Measurements from ENCODE around the gene CEP55.
"Not testable (repeated sequence)": the region's sequence is repeated elsewhere in the genome, so short reads cannot be mapped to it uniquely, and the experiment has no call there.

The CEP55 gene

DNA sequence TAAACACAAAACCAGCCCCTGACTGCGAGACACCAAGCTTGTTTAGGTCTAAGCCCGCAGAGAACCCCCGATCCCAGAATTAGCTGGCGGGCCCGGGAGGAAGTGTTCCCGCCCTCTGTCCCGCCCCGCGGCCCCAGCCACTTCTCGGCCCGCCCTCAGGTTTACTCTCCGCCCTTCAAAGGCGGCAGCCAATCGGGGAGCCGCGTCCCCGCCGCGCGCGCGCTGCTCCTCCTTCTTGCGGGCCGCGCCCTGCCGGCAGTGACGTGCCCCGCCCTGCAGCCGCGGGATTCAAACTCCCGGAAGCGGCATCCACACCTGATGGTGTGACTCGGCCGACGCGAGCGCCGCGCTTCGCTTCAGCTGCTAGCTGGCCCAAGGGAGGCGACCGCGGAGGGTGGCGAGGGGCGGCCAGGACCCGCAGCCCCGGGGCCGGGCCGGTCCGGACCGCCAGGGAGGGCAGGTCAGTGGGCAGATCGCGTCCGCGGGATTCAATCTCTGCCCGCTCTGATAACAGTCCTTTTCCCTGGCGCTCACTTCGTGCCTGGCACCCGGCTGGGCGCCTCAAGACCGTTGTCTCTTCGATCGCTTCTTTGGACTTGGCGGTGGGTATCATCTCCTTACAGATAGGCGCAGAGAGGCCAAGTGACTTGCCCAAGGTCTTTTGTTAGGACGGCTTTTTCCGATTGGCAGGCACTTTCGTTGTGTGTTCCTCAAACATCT lies at the start of gene CEP55:
Gene CEP55, plus strand, starts transcription at position 291 of the 720 bp plus-strand sequence. CDS start 3,440 bp downstream, outside the sequence.
- DNase-seq (ENCODE audit: low spot score) = peak; percentile 97

DNA sequence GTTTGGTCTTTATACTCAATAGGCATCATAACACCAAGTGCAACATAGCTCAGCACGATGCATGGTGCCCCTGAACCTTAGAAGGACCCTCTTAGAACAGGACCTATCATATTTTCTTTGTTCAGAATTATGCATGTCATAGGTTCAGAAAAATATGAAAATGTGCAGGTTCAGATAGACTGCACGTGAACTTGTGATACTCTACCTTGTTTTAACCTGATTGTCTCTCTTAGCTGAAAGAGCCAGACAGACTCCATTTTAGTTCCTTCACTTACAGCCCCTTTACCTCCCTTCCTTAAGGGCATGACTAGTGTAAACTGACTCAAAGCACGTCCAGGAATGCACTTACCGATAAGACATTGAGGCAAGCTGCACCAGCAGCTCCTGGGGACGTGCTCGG lies 49.4 kb upstream of the CEP55 start:
- no peak for DNase-seq (ENCODE audit: low spot score)

DNA sequence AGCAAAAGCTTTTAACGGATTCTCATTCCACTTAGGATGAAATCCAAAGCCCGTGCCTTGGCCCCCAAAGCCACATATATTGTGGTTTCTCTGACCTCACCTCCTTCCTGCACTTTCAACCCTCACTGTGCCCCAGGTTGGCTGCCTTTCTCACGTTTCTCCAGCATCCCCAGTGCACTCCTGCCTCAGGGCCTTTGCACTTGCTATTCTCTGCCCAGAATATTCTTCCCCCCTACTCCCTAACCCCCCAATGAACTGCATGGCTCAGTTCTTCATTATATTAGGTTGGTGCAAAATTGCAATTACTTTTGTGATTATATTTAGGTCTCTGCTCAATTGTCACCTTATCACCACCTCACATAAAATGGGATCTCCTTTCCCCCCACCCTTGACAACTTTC lies 48.4 kb upstream of the CEP55 start:
- DNase-seq (ENCODE audit: low spot score) = no peak

DNA sequence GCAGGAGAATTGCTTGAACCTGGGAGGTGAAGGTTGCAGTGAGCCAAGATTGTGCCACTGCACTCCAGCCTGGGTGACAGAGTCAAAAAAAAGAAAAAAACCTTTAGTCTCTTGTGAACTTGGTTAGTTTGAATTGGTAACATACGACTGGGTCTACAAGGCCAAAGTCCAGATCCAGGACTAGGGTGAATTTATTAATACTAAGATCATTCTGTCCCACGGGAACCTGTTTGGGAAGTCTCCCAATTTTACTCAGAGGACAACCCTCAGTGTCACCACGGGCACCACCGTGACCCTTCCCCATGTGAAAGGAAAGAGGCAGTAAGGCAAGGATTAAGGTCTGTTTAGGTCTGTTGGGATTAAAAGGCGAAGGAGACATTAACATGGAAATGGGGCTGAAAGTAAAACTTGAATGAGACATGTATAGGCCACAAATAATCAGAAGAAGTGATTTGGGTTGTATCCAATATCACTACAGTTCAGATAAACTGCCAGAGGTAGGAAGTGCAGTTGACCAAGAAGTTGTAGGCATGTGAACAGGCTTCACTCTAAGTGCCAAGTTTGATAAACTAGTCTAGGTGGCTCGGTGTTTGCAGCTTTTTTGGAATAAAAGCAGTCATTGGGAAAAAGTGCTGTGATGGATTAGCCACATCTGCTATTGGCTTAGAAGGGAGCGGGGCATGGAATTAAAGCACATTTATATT lies 45.0 kb upstream of the CEP55 start:
- no peak for DNase-seq (ENCODE audit: low spot score)

DNA sequence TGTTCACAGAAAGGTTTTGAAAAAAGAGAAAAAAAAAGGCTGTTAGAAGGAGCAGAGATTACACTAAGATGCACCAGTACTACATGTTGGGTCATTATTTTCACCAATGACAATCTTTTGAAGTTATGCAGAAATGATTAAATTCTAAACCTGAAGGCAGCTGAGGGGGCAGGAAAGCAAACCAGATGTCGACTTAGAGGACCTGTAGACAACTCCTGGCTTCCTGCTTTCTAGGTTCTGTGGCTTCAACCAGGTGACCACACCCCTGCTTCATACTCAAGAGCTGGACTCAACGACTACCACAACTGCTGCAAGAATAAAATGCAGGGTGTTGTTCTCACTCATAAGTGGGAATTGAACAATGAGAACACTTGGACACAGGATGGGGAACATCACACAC lies 44.3 kb upstream of the CEP55 start:
- DNase-seq (ENCODE audit: low spot score) = peak; percentile 44

DNA sequence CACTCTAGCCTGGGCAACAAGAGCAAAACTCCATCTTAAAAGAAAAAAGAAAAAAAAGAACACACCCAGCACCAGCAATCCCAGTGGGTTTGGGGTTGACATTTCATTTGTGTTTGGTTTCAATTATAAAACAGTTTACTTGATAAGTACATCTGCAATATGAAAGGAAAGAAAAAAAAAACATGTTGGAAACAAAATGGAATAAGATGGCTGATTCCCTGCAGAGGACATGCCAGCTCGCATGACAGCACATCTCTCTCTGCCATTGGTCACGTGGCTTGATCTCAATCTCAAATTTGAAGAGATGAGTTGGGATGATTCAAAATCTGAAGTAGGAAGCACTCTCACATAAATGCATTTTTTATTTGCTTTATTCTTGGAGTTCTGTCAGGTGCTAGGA lies 42.3 kb upstream of the CEP55 start:
- DNase-seq (ENCODE audit: low spot score) = no peak

DNA sequence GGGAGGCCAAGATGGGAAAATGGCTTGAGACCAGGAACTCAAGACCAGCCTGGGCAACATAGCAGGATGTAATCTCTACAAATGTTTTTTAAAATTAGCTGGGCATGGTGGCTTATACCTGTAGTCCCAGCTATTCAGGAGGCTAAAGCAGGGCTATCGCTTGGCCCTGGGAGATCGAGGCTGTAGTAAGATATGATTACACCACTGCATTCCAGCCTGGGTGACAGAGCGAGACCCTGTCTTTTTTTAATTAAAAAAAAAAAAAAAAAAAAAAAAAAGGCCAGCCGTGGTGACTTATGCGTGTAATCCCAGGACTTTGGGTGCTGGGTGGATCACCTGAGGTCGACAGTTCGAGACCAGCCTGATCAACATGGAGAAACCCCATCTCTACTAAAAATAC lies 41.7 kb upstream of the CEP55 start:
- no peak for DNase-seq (ENCODE audit: low spot score)

DNA sequence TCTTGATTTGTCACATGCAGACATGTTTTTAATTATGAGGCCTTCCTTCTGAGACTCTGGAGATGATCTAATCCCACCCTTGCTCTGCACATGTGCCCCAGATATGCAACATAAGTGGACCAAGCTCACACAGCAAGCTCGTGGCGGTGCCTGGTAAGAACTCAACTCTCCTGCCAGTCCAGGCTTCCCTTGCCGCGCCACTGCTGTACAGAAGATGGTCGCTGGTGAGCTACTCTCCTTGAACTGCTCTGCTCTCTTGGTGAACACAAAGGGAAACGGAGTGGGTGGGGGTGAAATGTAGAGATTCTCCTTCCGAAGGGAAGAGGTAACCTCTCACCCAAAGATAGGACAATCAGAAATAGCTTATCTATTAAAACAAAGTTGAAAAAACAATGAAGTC lies 39.9 kb upstream of the CEP55 start:
- no peak for DNase-seq (ENCODE audit: low spot score)

DNA sequence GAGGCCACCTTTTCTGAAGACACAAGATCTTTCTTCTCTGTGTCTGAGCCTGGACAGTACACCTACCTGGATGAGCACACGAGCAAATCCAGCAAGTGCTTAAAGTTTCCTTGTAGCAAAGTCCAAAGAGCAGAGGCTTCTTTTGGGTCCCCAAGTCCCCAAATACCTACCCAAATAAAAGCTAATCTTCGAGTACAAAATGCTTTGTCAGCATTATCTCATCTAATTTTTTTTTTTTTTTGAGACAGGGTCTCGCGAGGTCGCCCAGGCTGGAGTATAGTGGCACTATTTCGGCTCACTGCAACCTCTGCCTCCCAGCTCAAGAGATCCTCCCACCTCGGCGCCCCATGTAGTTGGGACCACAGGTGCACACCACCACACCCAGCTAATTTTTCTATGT lies 38.9 kb upstream of the CEP55 start:
- DNase-seq (ENCODE audit: low spot score) = no peak

DNA sequence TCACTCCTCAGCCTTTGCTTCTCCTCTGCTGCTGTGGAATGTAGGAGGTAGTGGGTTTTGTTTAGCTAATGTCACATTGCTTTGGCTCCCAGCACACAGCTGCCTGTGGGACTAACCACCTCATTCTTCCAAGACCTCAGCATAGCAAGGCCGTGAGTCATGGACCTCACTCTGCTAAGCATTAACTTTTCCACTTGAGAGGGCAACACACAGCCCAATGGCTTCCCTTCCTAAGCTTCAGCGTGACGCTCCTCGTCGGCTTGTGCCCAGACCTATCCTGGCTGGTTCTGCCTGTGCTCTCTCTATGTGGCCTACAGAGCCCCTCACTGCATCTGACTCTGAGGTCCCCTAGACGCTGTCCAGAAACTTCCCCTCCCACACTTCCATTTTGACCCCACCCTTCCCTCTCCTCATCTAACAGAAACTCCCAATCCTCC lies 37.6 kb upstream of the CEP55 start:
- DNase-seq (ENCODE audit: low spot score) = no peak

- DNase-seq (ENCODE audit: low spot score) = no peak
Measured at GRCh38 chr10:93459466-93459865, 36.9 kb upstream of the CEP55 start.

- DNase-seq (ENCODE audit: low spot score) = no peak
Measured at GRCh38 chr10:93461109-93461806, 35.2 kb upstream of the CEP55 start.

- DNase-seq (ENCODE audit: low spot score) = peak; percentile 40
Measured at GRCh38 chr10:93461807-93462178, 34.6 kb upstream of the CEP55 start.

- DNase-seq (ENCODE audit: low spot score) = no peak
Measured at GRCh38 chr10:93462371-93462770, 34.0 kb upstream of the CEP55 start.

DNA sequence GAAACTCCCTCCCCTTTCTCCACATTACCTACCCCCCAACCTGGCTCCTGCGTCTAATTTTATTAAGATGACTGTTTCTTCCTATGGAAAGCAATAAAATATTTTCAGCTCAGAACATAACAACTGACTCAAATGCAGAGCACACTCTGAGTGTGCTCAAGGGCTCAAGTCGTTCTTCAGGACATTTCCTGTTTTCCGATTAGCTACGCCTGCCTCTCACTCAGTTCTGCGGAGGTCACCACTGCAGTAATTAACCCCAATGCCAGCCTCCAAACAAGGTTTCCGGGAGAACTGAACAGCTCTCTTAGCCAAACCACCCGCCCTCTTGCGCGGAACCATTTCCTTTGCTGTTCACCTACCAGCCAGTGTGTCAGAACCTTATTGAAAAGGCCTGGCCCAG lies 33.5 kb upstream of the CEP55 start:
- DNase-seq (ENCODE audit: low spot score) = peak; percentile 91

GRCh38 chr10:93463723-93464476 lies 32.5 kb upstream of the CEP55 start:
- DNase-seq (ENCODE audit: low spot score) = no peak

GRCh38 chr10:93464776-93465388 lies 31.5 kb upstream of the CEP55 start:
- no peak for DNase-seq (ENCODE audit: low spot score)

- DNase-seq (ENCODE audit: low spot score) = no peak
Measured at GRCh38 chr10:93465806-93466675, 30.4 kb upstream of the CEP55 start.

- not testable (repeated sequence) for DNase-seq (ENCODE audit: low spot score)
Measured at GRCh38 chr10:93467635-93468034, 28.8 kb upstream of the CEP55 start.

DNA sequence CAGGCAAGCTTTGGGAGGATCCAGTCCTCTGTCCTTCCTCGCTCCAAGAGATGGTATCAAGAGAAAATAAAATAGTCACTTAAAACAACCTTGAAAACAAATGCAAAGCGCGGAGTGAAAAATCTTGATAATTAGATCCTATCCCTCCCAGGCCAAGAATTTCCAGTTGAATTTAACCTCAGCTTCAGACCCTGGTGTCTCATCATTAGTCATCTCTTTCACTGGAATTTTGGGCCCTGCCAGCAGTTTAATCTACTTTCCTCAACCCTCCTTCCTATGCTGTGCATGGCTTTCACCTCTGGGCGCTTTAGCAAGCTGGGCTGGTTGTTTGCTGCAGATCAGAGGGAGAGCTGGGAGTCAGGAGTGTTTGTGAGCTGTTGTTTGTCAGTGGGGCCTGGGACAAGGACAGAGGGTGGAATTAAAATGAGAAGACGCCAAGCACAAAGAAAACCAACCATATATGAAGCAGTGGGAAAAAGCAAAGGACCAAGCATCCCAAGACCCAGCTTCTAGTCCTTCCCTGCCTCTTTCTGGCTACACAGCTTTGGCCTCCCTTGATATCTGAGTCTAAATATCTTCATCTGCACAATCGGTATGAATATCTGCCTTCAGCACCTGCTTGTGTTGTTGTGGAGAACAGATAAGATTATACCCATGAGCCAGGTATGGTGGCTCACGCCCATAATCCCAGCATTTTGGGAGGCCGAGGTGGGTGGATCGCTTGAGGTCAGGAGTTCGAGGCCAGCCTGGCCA lies 27.8 kb upstream of the CEP55 start:
- DNase-seq (ENCODE audit: low spot score) = no peak

Data from activated CD4-positive, alpha-beta T cell treated with anti-CD3 and anti-CD28 coated beads, Interleukin-2, Interleukin-4, amounts not matched to agents 100 ng/mL and 50 ng/mL, durations not matched to agents 16 hours and 8 hours (primary cell).